Vagina (tissue), 2 donors: ENCODE results near the gene FBXO38.

Experiments used
- CTCF ChIP-seq, 3 experiments: fragments of 450-650 bp in 2 of 3; fragments of 200-600 bp in 1 of 3; sonication (generic) in 1 of 3; IDR thresholded peaks; one replicate each; pipeline ENCODE4 v1.5.1; 2017 to 2019; ENCODE audit warnings: antibody characterized with exemption in 3 of 3, mild to moderate bottlenecking in 2 of 3, moderate library complexity in 2 of 3
- POLR2A ChIP-seq, 2 donors: fragments of 450-650 bp; IDR thresholded peaks; one replicate each; pipeline ENCODE4 v1.6.1; 2017; ENCODE audit warnings: antibody characterized with exemption in 2 of 2, mild to moderate bottlenecking in 2 of 2, moderate library complexity in 2 of 2

- TF ChIP-seq POLR2A (IDR thresholded peaks at IDR 0.05) (no peak), CTCF (IDR thresholded peaks at IDR 0.05) (no peak)
These were observed 28.4 kb downstream of the FBXO38 start for GRCh38 chr5:148412124-148412523.
